K562 (cell line): Measurements from ENCODE around the gene PCDHGB5. TPM values are rescaled to one million over a fixed set of nuclear protein-coding genes. Genes with fewer than 3 reads are reported as not detected.

Experiments used
- HDAC6 ChIP-seq: IDR thresholded peaks from 2 replicates; pipeline ENCODE4 v1.6.1; 2012; ENCODE audit warnings: low read depth, mild to moderate bottlenecking, control low read depth, inconsistent platforms, low read length, moderate library complexity
- NR0B1 ChIP-seq: fragments of 450-650 bp; IDR thresholded peaks from one replicate; pipeline ENCODE4 v1.6.1; 2018; ENCODE audit warnings: mild to moderate bottlenecking, moderate library complexity; ENCODE audit not compliant: partially characterized antibody
- NUFIP1 ChIP-seq: fragments of 450-650 bp; IDR thresholded peaks from 2 replicates; pipeline ENCODE4 v1.6.1; 2018; ENCODE audit not compliant: partially characterized antibody
- OTX1 ChIP-seq: fragments of 450-650 bp; formaldehyde crosslinking; IDR thresholded peaks from 2 replicates; pipeline ENCODE4 v1.4.0; 2022; ENCODE audit warnings: mild to moderate bottlenecking
- RUNX1 ChIP-seq: sonication (generic); IDR thresholded peaks from 2 replicates; pipeline ENCODE4 v1.6.1; 2016; ENCODE audit warnings: antibody characterized with exemption, low read depth
- ZC3H8 ChIP-seq: fragments of 450-650 bp; IDR thresholded peaks from 2 replicates; pipeline ENCODE4 v1.6.1; 2017
- ZFP30 ChIP-seq: fragments of 250-450 bp; sonication (Bioruptor Pico); IDR thresholded peaks from 2 replicates; pipeline ENCODE4 v1.8.0; 2022; ENCODE audit warnings: moderate library complexity, mild to moderate bottlenecking, inconsistent platforms, borderline replicate concordance
- ZNF263 ChIP-seq: sonication (generic); formaldehyde crosslinking; IDR thresholded peaks from 2 replicates; pipeline ENCODE4 v1.8.0; 2022; ENCODE audit warnings: mild to moderate bottlenecking, missing genetic modification reagents, borderline replicate concordance
- ZNF436 ChIP-seq: fragments of 250-450, 450-650 bp; sonication (Bioruptor Pico); formaldehyde crosslinking; IDR thresholded peaks from 2 replicates; pipeline ENCODE4 v1.7.0; 2020; ENCODE audit warnings: mild to moderate bottlenecking
- ZNF609 ChIP-seq: sonication (generic); formaldehyde crosslinking; IDR thresholded peaks from 2 replicates; pipeline ENCODE4 v1.8.1; 2023; ENCODE audit warnings: missing genetic modification reagents, mild to moderate bottlenecking, borderline replicate concordance
- polyA plus RNA-seq, 8 experiments: library from polyadenylated mRNA; depleted of rRNA in 4 of 8; stranded (reverse) in 5 of 8; unstranded in 3 of 8; fragments of >200 nt; fragmentation: Nextera tagmentation in 2 of 8; fragmentation: Illumina TruSeq in 1 of 8; extraction: Ambion mirVana in 2 of 8; extraction: Trizol in 1 of 8; gene quantifications; 2 replicates each; pipeline versions ENCODE4 v1.2.1 to v1.2.3, GENCODE V29; 2011 to 2014; ENCODE audit warnings: inconsistent platforms in 1 of 8, missing spikeins in 1 of 8
- total RNA-seq, 7 experiments: library from RNA; depleted of rRNA in 6 of 7; stranded (reverse); fragments of >200 nt in 6 of 7; fragmentation: Illumina TruSeq in 2 of 7; extraction: Trizol in 2 of 7; gene quantifications; 2 replicates each; pipeline versions ENCODE4 v1.2.1 to v1.2.3, GENCODE V29; 2011 to 2021; ENCODE audit warnings: low replicate concordance in 1 of 7
- TF ChIP-seq, protein P1 (sequence below): fragments of 250-450 bp; sonication (Bioruptor Pico); IDR thresholded peaks from 2 replicates; pipeline ENCODE4 v1.8.0; 2022; ENCODE audit warnings: inconsistent platforms

Gene PCDHGB5
- total and polyA plus RNA-seq, 9 of the 15 experiments (the other 6 are each of a cell fraction or from before 2014, with no cell fraction given), result 0.05 to 0.29 (median 0.12) TPM; not detected in 2

DNA sequence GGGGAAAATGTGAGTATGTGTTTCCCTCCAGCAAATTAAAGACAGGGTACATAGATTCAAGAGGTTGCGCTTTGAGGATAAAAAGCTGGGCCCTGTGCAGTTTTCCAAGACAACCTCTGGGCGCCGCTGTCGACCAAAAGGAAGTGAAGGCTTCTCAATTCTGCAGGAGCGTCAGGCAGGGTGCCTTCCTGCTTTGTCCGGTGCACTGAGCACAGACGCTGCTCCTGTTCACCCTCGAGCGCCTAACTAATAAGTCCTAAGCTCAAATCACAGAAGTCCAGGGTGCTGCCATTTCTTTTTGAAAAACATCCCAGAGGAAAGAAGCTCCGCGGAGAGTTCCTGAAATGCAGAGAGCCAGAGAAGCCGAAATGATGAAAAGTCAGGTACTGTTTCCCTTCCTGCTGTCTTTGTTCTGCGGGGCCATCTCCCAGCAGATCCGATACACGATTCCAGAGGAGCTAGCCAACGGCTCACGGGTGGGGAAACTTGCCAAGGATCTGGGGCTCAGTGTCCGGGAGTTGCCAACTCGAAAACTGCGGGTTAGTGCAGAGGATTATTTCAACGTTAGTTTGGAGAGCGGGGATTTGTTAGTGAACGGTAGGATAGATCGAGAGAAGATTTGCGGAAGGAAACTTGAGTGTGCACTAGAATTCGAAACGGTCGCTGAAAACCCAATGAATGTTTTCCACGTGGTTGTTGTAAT is 47.7 kb upstream of the PCDHGB5 start, which contains the start of gene PCDHGB1 (continued):
- TF ChIP-seq, protein P1, sequence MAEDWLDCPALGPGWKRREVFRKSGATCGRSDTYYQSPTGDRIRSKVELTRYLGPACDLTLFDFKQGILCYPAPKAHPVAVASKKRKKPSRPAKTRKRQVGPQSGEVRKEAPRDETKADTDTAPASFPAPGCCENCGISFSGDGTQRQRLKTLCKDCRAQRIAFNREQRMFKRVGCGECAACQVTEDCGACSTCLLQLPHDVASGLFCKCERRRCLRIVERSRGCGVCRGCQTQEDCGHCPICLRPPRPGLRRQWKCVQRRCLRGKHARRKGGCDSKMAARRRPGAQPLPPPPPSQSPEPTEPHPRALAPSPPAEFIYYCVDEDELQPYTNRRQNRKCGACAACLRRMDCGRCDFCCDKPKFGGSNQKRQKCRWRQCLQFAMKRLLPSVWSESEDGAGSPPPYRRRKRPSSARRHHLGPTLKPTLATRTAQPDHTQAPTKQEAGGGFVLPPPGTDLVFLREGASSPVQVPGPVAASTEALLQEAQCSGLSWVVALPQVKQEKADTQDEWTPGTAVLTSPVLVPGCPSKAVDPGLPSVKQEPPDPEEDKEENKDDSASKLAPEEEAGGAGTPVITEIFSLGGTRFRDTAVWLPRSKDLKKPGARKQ (CRISPR knock-in tag), result no peak
- no peak for TF ChIP-seq RUNX1
- TF ChIP-seq NR0B1, result no peak
- no peak for TF ChIP-seq OTX1 (CRISPR knock-in tag)
- no peak for TF ChIP-seq ZFP30 (CRISPR knock-in tag)
- no peak for TF ChIP-seq ZNF436 (CRISPR knock-in tag)
- no peak for TF ChIP-seq NUFIP1
- TF ChIP-seq ZC3H8, result no peak
- TF ChIP-seq ZNF609 (CRISPR knock-in tag), result no peak
- no peak for TF ChIP-seq HDAC6
- TF ChIP-seq ZNF263 (CRISPR knock-in tag), result no peak
